Measurements from ENCODE around the gene TMEM250.

DNA sequence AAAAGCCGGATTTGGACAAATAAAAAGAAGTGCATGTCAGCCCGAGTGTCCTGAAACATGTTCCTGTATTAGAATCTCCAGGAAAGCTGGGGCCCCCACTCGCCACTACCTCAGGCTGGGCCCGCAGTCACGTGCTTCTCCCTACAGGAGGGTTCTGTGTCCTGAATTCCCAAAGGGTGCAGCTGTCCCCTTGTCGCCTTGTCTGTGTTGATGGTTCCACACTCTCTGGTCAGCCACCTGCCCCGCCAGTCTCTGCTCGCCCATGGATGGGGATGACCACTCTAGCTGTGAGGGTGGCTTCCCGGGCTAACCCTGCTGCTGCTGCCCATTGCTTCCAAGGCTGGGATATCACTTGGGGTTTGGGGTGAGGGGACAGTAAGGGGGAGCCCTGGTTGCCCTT, 3.1 kb upstream of the TMEM250 start:
- TF ChIP-seq, protein P1, sequence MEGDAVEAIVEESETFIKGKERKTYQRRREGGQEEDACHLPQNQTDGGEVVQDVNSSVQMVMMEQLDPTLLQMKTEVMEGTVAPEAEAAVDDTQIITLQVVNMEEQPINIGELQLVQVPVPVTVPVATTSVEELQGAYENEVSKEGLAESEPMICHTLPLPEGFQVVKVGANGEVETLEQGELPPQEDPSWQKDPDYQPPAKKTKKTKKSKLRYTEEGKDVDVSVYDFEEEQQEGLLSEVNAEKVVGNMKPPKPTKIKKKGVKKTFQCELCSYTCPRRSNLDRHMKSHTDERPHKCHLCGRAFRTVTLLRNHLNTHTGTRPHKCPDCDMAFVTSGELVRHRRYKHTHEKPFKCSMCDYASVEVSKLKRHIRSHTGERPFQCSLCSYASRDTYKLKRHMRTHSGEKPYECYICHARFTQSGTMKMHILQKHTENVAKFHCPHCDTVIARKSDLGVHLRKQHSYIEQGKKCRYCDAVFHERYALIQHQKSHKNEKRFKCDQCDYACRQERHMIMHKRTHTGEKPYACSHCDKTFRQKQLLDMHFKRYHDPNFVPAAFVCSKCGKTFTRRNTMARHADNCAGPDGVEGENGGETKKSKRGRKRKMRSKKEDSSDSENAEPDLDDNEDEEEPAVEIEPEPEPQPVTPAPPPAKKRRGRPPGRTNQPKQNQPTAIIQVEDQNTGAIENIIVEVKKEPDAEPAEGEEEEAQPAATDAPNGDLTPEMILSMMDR (conservative IDR thresholded peaks at IDR 0.05): no peak
- TF ChIP-seq ZFX (IDR thresholded peaks at IDR 0.05): no peak
